Measurements from ENCODE around the gene RSBN1L.
"Not testable (repeated sequence)": the region's sequence is repeated elsewhere in the genome, so short reads cannot be mapped to it uniquely, and the experiment has no call there.

Gene RSBN1L

GRCh38 chr7:77690289-77690688 is 6.0 kb upstream of the RSBN1L start:
- no peak for DNase-seq

DNA sequence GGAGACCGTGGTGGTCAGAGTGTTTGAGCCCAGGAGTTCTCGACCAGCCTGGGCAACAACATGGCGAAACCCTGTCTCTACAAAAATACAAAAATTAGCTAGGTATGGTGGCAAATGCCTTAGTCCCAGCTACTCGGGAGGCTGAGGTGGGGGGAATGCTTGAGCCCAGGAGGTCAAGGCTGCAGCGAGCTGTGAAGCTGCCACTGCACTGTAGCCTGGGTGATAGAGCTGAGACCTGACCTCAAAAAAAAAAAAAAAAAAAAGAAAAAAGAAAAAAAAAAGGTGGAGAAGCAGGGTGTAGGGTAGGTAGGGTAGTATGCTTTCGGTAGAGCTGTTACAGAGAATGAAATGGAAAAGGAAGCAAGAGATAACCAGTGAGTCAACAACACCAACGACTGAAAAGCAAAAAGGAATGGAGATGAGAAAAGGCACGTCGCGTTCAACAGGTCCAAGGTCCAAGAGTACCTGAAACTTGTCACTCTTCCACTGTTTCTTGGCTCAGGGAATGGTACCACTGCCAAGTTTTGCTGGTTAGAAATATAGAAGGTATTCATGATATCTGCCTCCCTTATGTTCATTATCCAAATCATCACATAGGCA is 4.3 kb upstream of the RSBN1L start:
- DNase-seq = no peak

DNA sequence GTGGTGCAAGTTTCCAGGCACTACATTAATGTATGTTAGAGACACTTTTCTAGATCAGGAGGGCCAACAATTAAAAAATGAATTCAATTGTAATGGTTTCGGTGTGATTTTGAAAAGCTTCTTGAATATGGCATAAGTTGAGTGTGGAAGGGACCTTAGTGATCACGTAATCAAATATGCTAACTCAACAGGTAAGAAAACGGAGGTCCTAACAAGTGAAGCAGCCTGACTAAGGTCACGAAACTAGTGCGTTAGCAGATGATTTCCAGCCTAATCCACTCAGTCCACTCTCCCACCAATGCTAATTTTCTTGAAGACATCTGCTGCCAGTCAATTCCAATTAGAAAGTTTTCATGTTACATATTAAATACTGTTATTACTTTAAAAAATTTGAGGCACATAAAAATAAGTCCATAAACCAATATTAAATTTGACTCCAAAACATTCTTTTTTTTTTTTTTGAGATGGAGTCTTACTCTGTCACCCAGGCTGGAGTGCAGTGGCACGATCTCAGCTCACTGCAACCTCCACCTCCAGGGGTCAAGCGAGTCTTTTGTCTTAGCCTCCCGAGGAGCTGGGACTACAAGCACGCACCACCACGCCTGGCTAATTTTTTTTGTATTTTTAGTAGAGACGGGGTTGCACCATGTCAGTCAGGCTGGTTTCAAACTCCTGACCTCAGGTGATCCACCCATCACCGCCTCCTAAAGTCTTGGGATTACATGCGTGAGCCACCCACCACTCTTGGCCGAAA is 2.3 kb upstream of the RSBN1L start:
- no peak for DNase-seq

DNA sequence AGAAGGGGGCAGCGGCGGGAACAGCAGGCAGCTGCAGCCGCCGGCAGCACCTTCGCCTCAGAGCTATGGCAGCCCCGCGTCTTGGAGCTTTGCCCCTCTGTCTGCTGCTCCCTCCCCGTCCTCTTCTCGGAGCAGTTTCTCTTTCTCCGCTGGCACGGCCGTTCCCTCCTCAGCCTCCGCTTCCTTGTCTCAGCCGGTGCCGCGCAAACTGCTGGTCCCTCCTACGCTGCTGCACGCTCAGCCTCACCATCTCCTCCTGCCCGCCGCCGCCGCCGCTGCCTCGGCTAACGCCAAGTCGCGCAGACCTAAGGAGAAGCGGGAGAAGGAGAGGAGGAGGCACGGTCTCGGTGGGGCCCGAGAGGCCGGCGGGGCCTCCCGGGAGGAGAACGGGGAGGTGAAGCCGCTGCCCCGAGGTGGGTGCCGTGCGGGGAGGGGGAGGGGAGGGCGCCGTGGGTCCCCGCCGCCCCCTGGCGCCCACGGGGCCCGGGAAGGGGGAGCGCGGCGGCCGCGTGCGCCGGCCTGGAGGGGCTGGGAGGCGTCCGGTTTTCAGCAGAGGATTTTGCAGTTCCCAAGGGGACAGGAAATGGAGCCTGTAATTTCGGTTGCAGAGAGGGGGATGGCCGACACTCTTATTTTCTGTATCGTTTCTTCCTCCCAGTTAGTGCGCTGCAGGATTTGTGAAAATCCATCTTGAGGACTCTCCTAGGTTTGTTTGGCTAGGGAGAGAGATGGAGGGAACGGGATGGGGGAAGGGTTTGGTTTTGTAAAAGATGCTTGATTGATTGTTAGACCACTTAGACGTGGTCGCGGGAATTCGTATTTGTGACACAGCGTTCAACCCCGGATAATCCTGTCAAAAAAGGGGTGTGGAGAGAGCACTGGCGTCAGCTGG is 630 bp downstream of the RSBN1L start:
- DNase-seq = peak; percentile 81

- DNase-seq = no peak
Measured at GRCh38 chr7:77697535-77697831, 1.2 kb downstream of the RSBN1L start.

DNA sequence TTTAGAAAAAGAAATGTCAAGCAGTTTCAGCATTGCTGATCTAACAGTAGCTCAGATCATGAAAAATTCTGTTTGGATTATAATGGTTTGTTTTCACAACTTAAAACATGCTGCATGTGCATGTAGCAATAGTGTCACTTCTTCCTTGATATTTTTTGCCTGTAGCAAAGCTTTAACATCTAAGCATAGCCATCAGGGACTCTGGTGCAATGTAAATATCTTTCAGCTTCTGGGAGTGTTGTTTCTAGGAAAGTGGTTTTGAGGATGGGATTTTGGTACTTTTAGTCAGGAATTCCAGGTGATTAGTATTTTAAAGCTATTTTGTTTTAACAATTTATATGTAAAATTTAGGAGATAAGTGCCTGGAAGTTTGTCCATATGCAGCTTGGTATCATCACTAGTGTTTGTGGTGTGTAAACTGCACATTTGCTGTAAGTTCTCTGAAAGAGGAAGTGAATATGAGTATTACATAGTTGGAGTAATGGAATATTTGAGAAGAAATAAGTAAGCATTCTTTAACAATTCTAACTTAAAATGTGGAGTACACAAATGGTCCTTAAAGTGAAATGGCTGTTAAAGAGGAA is 1.9 kb downstream of the RSBN1L start:
- DNase-seq = no peak

- no peak for DNase-seq
Measured at GRCh38 chr7:77699056-77699455, 2.8 kb downstream of the RSBN1L start.

DNA sequence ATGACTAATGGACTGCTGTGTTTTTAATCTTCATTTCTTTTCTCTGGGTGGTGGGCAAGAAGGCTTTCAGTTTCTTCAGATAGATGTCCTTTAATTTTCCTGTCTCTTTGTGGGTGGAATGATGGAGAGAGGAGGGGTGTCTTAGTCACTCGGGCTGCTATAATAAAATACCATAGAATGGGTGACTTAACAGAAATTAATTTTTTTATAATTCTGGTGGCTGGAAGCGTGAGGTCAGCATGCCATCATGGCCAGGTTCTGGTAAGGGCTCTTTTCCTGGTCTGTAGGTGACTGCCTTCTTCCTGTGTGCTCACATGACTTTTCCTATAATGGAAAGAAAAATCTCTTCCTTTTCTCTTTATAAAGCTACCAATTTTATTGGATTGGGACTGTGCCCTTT is 6.3 kb downstream of the RSBN1L start:
- DNase-seq = no peak

DNA sequence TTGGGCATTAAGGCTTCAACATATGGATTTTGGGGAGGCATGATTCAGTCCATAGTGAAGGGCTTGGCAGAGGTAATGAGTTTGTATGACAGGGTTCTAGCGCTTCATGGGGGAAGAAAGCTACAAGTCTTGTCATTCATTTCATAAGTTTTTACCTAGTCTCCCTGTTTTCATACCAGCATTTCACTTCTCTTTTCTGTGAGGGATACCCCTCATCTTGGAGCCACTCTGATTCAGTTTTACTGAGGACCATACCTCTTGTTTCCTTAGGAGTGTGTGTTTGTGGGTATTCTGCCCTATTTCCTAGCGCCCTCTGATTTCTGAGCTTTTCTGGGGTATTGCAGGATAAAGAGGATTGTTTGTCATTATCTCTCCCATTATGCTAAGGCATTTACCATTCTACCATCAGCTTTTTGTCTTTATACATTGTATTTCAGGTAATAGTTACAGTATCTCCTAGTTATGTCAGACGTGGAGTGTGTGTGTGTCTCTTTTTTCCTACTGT is 6.8 kb downstream of the RSBN1L start:
- no peak for DNase-seq

DNA sequence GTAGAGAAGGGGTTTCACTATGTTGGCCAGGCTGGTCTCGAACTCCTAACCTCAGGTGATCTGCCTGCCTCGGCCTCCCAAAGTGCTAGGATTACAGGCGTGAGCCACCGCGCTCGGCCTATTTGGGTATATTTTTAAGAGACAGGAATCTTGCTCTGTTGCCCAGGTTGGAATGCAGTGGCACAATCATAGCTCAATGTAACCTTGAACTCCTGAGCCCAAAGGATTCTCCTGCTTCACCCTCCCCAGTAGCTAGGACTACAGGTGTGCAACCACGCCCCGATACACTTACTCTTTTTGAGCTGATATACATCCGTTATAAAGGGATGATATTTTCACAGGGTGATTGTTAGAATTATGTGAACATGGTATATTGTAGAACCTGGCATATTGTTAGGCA is 7.4 kb downstream of the RSBN1L start:
- not testable (repeated sequence) for DNase-seq

- DNase-seq = no peak
Measured at GRCh38 chr7:77707504-77707992, 11.3 kb downstream of the RSBN1L start.

- DNase-seq = no peak
Measured at GRCh38 chr7:77710067-77710466, 13.8 kb downstream of the RSBN1L start.

DNA sequence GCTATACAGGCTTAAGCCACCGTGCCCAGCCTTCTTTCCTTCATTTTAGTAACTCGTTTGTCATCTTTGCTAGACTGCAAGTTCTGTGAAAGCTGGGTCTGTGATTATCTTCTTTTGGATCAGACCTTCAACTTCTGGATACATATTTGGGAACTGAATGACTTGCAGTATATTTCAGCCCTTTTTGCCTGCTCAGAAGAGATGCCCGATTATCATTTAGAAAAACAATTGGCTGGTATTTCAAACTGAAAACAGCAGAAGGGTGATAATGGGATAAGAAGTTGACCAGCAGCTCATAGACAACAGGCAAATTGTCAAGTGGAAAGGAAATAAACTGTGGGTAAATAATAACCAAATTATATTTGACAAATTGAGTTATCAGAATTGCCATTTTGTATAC is 14.6 kb downstream of the RSBN1L start:
- no peak for DNase-seq

DNA sequence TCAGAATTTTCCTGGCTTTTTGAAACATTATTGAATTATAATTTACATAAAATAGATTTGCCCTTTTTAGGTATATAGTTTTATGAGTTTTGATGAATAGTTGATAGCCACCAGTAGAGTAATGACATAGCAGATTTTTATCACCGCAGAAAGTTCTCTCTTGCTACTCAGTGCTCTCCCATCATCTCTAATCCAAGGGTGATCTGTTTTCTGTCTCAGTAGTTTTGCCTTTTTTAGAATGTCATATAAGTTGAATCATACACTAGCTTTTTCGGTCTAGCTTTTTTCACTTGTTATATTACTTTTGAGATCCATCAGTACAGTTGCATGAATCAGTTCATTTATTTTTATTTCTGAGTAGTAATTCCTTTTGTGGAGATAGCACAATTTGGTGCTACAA is 17.9 kb downstream of the RSBN1L start:
- DNase-seq = no peak

- not testable (repeated sequence) for DNase-seq
Measured at GRCh38 chr7:77714931-77715330, 18.7 kb downstream of the RSBN1L start.

- DNase-seq = no peak
Measured at GRCh38 chr7:77716804-77717203, 20.5 kb downstream of the RSBN1L start.

DNA sequence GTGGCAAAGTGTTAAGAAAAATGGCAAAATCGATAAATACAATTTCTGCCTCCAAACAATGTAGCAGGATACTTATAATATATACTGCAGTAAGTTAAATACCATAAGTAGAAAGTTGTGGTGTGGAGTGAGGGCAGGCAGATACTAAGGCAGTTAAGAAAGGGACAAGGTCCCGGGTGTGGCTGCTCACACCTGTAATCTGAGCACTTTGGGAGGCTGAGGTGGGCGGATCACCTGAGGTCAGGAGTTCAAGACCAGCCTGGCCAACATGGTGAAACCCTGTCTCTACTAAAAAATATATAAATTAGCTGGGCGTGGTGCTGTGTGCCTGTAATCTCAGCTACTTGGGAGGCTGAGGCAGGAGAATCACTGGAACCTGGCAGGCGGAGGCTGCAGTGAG is 21.3 kb downstream of the RSBN1L start:
- DNase-seq = not testable (repeated sequence)

GRCh38 chr7:77727527-77727926 is 31.3 kb downstream of the RSBN1L start:
- no peak for DNase-seq

DNA sequence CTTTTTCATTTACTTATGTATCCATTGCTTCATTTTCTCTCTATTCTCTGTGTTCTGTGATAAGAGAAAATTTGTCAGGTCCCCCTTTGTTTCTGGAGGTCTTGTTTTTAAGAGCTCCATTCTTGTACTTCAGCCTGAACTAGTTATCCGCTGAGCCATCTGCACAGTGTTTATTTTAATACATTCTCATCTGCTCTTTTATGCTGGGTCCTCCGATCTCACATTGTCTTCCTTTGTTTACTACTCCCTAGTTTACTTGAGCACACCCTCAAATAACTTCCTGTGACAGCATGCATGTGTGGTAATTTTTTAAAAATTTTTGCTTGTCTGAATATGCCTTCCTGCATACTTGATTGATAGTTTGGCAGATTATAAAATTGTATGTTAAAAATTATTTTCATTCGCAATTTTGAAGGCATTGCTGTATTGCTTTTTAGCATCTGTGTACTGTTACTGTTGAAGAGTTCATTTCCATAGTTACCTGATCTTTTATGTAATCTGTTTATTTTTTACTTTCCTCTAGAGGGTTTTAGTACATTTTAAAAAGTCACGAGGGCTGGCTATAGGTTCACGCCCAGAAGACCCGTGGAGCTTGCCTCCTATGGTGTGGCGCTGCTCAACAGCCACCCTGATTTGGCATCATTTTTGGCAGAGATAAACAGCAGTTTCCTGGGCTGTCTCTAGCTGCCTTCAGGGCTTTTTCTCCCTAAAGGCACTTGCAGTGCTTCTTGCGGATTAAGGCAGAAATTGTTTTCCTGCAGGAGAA is 31.9 kb downstream of the RSBN1L start:
- DNase-seq = peak; percentile 64

- no peak for DNase-seq
Measured at GRCh38 chr7:77729574-77730348, 33.5 kb downstream of the RSBN1L start.

DNA sequence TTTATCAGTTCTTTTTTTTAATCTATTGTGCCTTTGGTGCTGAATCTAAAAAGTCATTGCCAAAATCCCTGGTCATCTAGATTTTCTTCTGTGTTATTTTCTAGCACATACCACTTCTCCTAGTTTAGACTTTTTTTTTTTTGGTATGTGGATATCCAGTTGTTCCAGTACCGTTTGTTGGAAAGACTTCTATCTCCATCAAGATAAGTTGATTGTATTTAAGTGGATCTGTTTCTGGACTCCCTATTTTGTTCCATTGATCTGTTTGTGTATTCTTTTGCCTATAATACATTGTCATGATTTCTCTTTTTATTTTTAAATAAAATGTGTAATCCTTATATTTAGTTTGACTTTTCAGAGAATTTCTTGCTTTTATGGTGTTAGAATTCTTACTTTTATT is 35.5 kb downstream of the RSBN1L start:
- DNase-seq = no peak
